Suprapubic skin (tissue), 4 donors: ENCODE data around the gene MUC5AC. TPM values are rescaled to one million over a fixed set of nuclear protein-coding genes. Genes with fewer than 3 reads are reported as not detected.

ENCODE experiments used
- DNase-seq, 2 donors: peaks; one replicate each; pipeline ENCODE4 v3.0.0-alpha.2; 2019; ENCODE audit warnings: low spot score in 2 of 2
- H3K27ac ChIP-seq: fragments of 200-600 bp; sonication (generic); one replicate; pipeline ENCODE4 v1.5.1; 2019
- H3K27me3 ChIP-seq: fragments of 200-600 bp; sonication (generic); one replicate; pipeline ENCODE4 v1.5.1; 2019
- H3K36me3 ChIP-seq: fragments of 200-600 bp; sonication (generic); one replicate; pipeline ENCODE4 v1.5.1; 2019
- H3K4me1 ChIP-seq: fragments of 200-600 bp; sonication (generic); one replicate; pipeline ENCODE4 v1.5.1; 2019
- H3K4me3 ChIP-seq: fragments of 200-600 bp; sonication (generic); one replicate; pipeline ENCODE4 v1.5.1; 2019; ENCODE audit warnings: mild to moderate bottlenecking
- H3K9me3 ChIP-seq: fragments of 200-600 bp; sonication (generic); one replicate; pipeline ENCODE4 v1.5.1; 2019
- EP300 ChIP-seq: sonication (generic); formaldehyde crosslinking; IDR thresholded peaks from one replicate; pipeline ENCODE4 v1.6.1; 2017; ENCODE audit warnings: antibody characterized with exemption
- POLR2A ChIP-seq, 2 donors: fragments of 450-650 bp; IDR thresholded peaks; one replicate each; pipeline ENCODE4 v1.6.1; 2017; ENCODE audit warnings: antibody characterized with exemption in 2 of 2, mild to moderate bottlenecking in 2 of 2, moderate library complexity in 2 of 2
- POLR2AphosphoS5 ChIP-seq, 3 donors: sonication (generic); formaldehyde crosslinking; IDR thresholded peaks; one replicate each; pipeline ENCODE4 v1.6.1; 2017; ENCODE audit warnings: antibody characterized with exemption in 3 of 3
- WGBS: methylation state at CpG from one replicate; pipeline ENCODE4 v1.1.5; 2018; 5-methylcytosine and 5-hydroxymethylcytosine counted together
- total RNA-seq, 4 donors: library from RNA; depleted of rRNA; stranded (reverse); fragments of >200 nt; gene quantifications; one replicate each; pipeline ENCODE4 v1.1.0, GENCODE V29; 2016
- TF ChIP-seq, protein P1 (sequence below), 2 donors: fragments of 200-600 bp in 1 of 2; fragments of 450-650 bp in 1 of 2; sonication (generic) in 1 of 2; IDR thresholded peaks; one replicate each; pipeline ENCODE4 v1.5.1; 2016 to 2019; ENCODE audit warnings: antibody characterized with exemption in 2 of 2, mild to moderate bottlenecking in 1 of 2, moderate library complexity in 1 of 2

Gene MUC5AC
- total RNA-seq, 4 donors from 2014 or later = not detected

DNA sequence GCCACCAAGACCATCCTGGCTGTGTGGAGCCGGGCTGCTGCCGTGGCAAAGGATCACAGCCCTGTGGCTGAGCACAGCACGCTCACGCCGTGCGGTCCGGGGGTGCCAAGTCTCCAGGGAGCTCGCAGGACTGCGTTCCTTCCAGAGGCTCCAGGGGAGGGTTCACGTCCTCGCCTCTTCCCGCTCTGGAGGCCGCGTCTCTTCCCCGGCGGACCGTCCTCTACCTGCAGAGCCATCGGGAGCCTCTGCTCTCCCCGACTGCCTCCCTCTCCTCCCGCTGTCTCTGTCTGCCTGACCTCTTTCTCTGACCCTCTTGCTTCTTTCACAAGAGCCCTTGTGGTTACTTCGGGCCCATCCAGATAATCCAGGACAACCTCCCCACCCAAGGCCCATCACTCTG is 11.4 kb upstream of the MUC5AC start:
- TF ChIP-seq, protein P1, sequence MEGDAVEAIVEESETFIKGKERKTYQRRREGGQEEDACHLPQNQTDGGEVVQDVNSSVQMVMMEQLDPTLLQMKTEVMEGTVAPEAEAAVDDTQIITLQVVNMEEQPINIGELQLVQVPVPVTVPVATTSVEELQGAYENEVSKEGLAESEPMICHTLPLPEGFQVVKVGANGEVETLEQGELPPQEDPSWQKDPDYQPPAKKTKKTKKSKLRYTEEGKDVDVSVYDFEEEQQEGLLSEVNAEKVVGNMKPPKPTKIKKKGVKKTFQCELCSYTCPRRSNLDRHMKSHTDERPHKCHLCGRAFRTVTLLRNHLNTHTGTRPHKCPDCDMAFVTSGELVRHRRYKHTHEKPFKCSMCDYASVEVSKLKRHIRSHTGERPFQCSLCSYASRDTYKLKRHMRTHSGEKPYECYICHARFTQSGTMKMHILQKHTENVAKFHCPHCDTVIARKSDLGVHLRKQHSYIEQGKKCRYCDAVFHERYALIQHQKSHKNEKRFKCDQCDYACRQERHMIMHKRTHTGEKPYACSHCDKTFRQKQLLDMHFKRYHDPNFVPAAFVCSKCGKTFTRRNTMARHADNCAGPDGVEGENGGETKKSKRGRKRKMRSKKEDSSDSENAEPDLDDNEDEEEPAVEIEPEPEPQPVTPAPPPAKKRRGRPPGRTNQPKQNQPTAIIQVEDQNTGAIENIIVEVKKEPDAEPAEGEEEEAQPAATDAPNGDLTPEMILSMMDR (IDR thresholded peaks at IDR 0.05) = no peak
- TF ChIP-seq POLR2A (IDR thresholded peaks at IDR 0.05) = no peak
- TF ChIP-seq EP300 = no peak
- no peak for TF ChIP-seq POLR2AphosphoS5 (IDR thresholded peaks at IDR 0.05)
- H3K36me3 ChIP-seq = no peaks in the 10 kb centered on the region
- H3K4me3 ChIP-seq = no peak overlapping the region
- peaks cover 11% of the 10 kb centered on the region for H3K27me3 ChIP-seq
- H3K27ac ChIP-seq = no peak overlapping the region
- 93% methylated on average over 15 of the region's 21 CpGs for WGBS
- peaks cover 4% of the 10 kb centered on the region for H3K4me1 ChIP-seq
- peak in 1 of 2 donors; percentile 68 for DNase-seq
- H3K9me3 ChIP-seq = no peaks in the 10 kb centered on the region

DNA sequence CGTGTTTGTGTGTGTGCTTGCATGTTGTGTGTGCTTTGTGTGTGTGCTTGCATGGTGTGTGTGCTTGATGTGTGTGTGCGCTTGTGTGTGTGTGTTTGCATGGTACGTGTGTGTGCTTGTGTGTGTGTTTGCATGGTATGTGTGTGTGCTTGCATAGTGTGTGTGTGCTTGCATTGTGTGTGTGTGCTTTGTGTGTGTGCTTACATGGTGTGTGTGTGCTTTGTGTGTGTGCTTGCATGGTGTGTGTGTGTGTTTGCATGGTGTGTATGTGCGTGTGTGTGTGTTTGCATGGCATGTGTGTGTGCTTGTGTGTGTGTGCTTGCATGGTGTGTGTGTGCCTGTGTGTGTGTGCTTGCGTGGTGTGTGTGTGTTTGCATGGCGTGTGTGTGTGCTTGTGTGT is 10.0 kb upstream of the MUC5AC start:
- Histone ChIP-seq H3K27ac (no peak overlapping the region), H3K4me1 (peaks cover 4% of the 10 kb centered on the region), H3K4me3 (no peak overlapping the region), H3K9me3 (no peaks in the 10 kb centered on the region), H3K36me3 (no peaks in the 10 kb centered on the region), H3K27me3 (peaks cover 11% of the 10 kb centered on the region)
- TF ChIP-seq POLR2AphosphoS5 (IDR thresholded peaks at IDR 0.05) = no peak
- no peak for TF ChIP-seq EP300
- TF ChIP-seq POLR2A (IDR thresholded peaks at IDR 0.05) = no peak
- TF ChIP-seq, protein P1 (IDR thresholded peaks at IDR 0.05) = no peak
- DNase-seq = no peak
- 94% methylated on average over 6 of the region's 6 CpGs for WGBS

DNA sequence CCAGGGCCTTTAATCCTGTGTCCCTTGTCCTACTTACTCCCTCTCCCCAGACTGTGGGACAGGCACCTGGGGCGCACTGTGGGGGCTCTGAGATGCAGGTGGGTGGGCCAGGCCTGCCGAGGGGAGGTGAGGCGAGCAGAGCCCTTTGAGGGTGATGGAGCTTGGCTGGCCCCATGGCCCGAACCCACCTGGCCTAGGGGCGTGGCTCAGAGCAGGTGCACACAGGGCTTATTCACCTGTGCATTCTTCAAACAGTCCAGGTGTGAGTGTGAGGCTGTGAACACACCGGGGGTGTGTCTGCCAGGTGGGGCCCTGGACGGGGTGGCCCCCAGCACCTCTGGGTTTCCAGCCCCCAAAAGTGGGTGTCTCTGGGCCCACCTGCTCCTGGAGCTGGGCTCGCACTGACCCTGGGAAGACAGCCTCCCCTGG is 9.0 kb upstream of the MUC5AC start:
- Histone ChIP-seq H3K4me3 (no peak overlapping the region), H3K9me3 (no peaks in the 10 kb centered on the region), H3K27ac (no peak overlapping the region), H3K4me1 (peaks cover 4% of the 10 kb centered on the region), H3K36me3 (no peaks in the 10 kb centered on the region), H3K27me3 (peaks cover 15% of the 10 kb centered on the region)
- no peak for DNase-seq
- no peak for TF ChIP-seq EP300
- TF ChIP-seq, protein P1 (IDR thresholded peaks at IDR 0.05) = no peak
- no peak for TF ChIP-seq POLR2A (IDR thresholded peaks at IDR 0.05)
- TF ChIP-seq POLR2AphosphoS5 (IDR thresholded peaks at IDR 0.05) = no peak
- WGBS = 83% methylated on average over 1 of the region's 8 CpGs

DNA sequence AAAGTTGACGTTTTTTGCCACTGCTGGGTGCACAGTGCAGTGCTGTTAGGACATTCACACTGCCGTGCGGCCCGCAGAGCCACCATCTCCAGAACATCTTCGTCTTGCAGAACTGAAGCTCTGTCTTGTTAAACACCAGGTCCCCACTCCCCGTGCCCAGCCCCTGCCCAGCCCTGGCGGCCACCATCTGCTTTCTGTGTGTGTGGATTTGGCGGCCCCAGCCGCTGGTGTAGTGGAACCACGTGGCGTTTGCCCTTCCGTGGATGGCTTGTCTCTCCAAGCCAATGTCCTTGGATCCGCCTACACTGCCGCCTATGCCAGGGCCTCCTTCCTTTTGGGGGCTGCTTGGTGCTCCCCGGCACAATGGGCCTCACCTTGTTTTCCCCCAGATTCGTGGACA is 8.2 kb upstream of the MUC5AC start:
- Histone ChIP-seq H3K4me1 (peaks cover 6% of the 10 kb centered on the region), H3K4me3 (no peak overlapping the region), H3K9me3 (no peaks in the 10 kb centered on the region), H3K36me3 (no peaks in the 10 kb centered on the region), H3K27ac (no peak overlapping the region), H3K27me3 (peaks cover 15% of the 10 kb centered on the region)
- TF ChIP-seq EP300 = no peak
- no peak for TF ChIP-seq POLR2A (IDR thresholded peaks at IDR 0.05)
- TF ChIP-seq, protein P1 (IDR thresholded peaks at IDR 0.05) = no peak
- TF ChIP-seq POLR2AphosphoS5 (IDR thresholded peaks at IDR 0.05) = no peak
- peak in 1 of 2 donors; percentile 77 for DNase-seq
- WGBS = 88% methylated on average over 16 of the region's 16 CpGs

DNA sequence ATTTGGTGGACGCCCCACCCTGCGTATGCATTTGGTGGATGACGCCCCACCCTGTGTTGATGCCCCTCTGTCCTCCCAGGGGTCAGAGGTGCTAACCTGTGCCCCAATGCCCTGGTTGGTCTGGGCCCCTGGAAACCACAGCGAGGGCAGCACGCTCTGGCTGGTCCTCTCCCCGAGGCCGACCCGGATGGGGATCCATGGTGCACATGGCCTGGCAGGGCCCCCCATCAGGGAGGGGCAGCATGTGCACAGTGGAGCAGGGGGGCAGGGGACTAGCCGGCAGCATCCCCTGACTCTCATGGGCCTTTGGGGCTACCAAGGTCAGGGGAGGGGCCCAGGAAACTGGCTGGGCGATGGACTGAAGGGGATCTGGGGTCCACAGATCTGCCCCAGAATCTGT is 7.6 kb upstream of the MUC5AC start:
- DNase-seq = peak in 1 of 2 donors; percentile 56
- Histone ChIP-seq H3K36me3 (no peaks in the 10 kb centered on the region), H3K9me3 (no peaks in the 10 kb centered on the region), H3K27me3 (peaks cover 15% of the 10 kb centered on the region), H3K4me1 (peaks cover 6% of the 10 kb centered on the region), H3K27ac (no peak overlapping the region), H3K4me3 (no peak overlapping the region)
- TF ChIP-seq, protein P1 (IDR thresholded peaks at IDR 0.05) = no peak
- TF ChIP-seq POLR2A (IDR thresholded peaks at IDR 0.05) (no peak), EP300 (no peak), POLR2AphosphoS5 (IDR thresholded peaks at IDR 0.05) (no peak)
- WGBS = 94% methylated on average over 9 of the region's 10 CpGs
